NOMO-1 (cell line): ENCODE results near the gene OR52W1.
A peak's percentile ranks its signal among the peaks of the same experiment; 100 is the strongest.
"Not testable (repeated sequence)": the region's sequence is repeated elsewhere in the genome, so short reads cannot be mapped to it uniquely, and the experiment has no call there.

ENCODE experiments used
- DNase-seq, 2 experiments: peaks; one replicate each; lab custom pipeline; 2025; ENCODE audit not compliant: unreplicated experiment in 2 of 2; lab: John Stamatoyannopoulos, UW

OR52W1 gene

GRCh38 chr11:6216501-6216900, 17.5 kb downstream of the OR52W1 start:
- DNase-seq: no peak

- no peak for DNase-seq
These were observed 18.7 kb downstream of the OR52W1 start for GRCh38 chr11:6217722-6218121.

DNA sequence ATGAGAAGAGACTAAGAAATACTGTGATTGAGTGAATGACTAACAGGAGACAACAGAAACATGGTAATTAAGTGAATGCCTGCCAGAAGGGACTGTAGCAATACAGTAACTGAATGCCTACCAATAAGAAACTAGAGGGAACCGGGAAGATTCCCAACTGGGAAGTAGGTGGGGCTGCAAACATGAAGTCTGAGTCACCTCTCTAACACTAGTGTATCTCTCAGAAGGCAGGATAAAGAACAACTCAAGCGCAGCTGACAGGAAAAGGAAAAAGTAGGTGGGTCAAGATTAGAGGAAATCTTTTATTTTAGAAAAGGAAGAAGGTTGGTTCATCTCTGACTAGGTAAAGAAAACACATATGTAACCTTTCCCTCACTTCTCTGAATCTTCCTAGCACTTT, 20.3 kb downstream of the OR52W1 start:
- no peak for DNase-seq

GRCh38 chr11:6223854-6224253, 24.8 kb downstream of the OR52W1 start:
- DNase-seq: no peak

DNA sequence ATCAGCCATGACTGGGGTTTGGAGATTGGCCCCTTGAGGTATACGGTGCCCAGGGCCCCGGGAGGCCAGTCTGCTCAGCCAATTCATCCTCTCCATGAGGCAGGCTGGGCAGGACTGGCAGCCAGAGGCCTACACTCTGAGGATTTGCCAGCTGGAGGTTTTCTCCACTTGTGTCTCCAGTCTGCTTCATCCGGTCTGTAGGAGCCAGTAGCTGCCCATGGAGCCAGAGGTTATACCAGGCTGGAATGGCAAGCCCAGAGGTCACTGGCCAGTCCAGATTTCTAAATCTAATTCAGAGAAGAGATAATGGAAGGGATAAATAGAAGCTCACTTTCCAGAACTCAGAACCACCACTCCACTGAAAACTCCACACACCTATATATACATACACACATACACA, 25.4 kb downstream of the OR52W1 start:
- no peak for DNase-seq

- no peak for DNase-seq
These were observed 26.0 kb downstream of the OR52W1 start for GRCh38 chr11:6225024-6225423.

DNA sequence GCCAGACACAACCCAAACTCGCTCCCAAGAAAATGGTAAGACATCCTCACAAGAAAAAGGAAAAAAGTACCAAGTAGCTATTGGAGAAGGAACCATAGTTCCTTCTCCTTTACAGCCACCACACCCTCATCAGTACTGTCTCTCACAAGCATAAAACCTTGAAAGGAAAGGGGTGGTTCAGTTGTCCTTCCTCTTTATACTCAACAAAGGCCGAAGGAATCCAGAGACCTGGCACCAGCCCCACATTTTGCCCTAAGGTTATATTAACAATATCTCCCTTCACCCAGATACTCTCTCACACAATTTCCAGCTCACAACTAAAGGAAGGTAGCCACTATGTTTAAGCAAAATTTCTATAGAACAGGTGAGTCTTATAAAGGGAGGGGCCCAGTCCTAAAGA, 26.9 kb downstream of the OR52W1 start:
- peak; percentile 86 to 88 for DNase-seq

GRCh38 chr11:6228520-6228919, 29.5 kb downstream of the OR52W1 start:
- DNase-seq: no peak

- peak; percentile 43 to 58 for DNase-seq
These were observed 30.9 kb downstream of the OR52W1 start for GRCh38 chr11:6229911-6230310.

GRCh38 chr11:6232899-6233298, 33.9 kb downstream of the OR52W1 start:
- no peak for DNase-seq

- peak in 1 of 2 experiments; percentile 20 for DNase-seq
These were observed 35.0 kb downstream of the OR52W1 start for GRCh38 chr11:6233984-6234386.

DNA sequence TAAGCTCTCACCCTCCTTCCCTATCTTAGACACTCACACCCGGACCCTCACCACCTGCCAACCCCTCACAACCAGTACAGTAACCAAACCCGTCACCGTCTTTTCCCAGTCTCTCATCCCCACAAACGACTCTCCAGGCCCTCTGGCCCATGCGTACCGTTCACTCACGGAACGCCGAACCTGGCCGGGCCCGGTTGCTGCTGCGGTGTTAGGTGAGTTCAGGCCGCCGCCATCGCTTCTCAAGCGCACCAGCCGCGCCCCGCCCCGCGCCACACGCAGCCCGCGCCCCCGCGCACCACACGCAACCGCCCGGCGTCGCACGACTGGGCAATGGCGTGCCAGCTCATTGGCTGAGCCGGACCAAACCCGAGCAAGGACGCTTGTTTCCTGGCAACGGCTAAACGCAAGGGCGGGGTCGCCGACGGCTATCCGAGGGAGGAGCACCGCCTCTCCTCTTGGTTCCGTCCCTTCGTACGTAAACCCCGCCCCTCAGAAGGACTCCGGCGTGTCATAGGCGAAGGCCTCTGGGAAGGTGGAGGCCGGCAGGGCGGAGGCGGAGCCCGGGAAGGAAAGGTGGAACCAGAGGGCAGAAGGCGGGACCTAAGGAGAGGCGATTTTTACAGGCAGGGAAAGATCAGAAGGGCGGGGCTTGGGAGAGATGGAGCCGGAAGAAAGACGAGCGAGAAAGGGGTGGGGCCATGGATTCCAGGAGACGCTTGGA, 35.5 kb downstream of the OR52W1 start, which contains the start of gene FHIP1B:
Gene FHIP1B (minus strand): TSS at position 250 of the 721 bp plus-strand sequence. CDS start 10,120 bp downstream, outside the sequence.
- DNase-seq: peak; percentile 100

DNA sequence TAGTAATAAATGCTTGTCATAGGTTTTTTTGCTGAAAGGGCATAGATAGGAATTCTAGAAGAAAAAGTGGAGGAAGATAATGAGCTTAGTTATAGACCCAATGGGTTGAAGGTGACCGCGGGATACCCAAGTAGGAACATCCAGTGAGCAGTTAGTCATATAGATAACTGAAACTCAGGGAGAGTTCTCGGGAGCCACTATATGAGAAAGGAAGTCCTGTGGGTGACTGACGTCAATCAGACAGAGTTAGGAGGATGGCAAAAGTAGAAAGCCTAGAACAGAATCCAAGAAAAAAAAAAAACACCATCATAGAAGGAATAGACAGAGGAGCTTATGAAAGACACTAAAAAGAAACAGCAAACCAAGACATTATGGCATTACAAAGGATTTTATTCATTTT, 38.2 kb downstream of the OR52W1 start:
- no peak for DNase-seq

GRCh38 chr11:6237761-6238302, 38.8 kb downstream of the OR52W1 start:
- DNase-seq: no peak

DNA sequence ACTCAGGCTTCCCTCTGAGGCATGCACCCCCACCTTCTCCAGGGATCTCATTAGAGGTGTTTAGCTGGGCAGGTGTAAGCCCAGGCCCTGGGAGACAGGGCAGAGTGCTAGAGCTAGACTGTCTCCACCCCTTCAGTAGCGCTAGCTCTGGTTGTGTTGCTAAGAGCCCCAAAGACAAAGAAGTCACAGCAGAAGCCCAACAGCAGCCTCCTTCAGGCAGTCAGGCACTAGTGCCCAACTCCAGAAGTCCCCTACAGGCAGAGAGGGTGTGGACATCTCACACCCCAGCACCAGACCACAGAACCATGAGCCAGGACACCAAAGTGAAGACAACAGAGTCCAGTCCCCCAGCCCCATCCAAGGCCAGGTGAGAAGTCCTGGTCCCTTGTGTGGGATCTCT, 39.9 kb downstream of the OR52W1 start, which contains the start of gene CNGA4:
Gene CNGA4 (plus strand): TSS at position 188 of the 400 bp plus-strand sequence. CDS start 118 bp downstream, at position 306.
- no peak for DNase-seq

DNA sequence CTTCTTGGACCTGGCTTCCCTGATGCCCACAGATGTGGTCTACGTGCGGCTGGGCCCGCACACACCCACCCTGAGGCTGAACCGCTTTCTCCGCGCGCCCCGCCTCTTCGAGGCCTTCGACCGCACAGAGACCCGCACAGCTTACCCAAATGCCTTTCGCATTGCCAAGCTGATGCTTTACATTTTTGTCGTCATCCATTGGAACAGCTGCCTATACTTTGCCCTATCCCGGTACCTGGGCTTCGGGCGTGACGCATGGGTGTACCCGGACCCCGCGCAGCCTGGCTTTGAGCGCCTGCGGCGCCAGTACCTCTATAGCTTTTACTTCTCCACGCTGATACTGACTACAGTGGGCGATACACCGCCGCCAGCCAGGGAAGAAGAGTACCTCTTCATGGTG, 41.1 kb downstream of the OR52W1 start:
- no peak for DNase-seq

- peak; percentile 26 to 29 for DNase-seq
These were observed 41.8 kb downstream of the OR52W1 start for GRCh38 chr11:6240781-6241180.

GRCh38 chr11:6241316-6241715, 42.3 kb downstream of the OR52W1 start:
- no peak for DNase-seq

DNA sequence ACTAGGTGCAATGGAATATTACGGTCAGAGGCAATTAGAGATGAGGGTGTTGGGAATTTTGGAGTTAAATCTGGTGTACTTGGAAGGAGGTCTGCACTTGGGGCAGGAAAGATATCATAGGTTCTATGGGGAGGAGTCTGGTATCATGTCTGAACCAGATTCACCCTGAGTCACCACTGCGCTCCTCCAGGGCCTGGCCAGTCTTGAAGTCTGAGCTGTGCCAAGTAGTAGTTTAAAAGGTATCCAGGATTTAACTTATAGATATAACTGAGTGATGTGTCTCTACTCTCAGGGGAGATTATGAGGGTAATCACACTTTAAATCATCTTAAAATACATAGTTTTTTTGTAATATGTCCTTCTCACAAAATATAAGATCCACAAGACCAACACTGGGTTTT, 46.5 kb downstream of the OR52W1 start:
- DNase-seq: no peak

DNA sequence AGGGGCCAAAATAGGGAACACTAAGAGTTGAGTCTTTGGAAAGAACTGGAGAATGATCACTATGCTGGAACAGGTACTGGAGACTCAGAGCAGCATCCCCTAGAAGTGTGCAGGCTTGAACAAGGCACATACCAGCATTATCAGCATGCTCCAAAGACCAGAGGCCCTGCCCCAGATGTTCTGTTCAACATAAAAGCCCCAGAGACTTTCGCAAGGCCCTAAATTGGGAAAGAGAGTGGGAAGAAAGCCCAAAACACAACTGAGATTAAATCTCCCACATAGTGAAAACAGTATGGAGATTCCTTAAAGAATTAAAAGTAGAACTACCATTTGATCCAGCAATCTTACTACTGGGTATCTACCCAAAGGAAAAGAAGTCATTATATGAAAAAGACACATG, 49.2 kb downstream of the OR52W1 start:
- DNase-seq: no peak

DNA sequence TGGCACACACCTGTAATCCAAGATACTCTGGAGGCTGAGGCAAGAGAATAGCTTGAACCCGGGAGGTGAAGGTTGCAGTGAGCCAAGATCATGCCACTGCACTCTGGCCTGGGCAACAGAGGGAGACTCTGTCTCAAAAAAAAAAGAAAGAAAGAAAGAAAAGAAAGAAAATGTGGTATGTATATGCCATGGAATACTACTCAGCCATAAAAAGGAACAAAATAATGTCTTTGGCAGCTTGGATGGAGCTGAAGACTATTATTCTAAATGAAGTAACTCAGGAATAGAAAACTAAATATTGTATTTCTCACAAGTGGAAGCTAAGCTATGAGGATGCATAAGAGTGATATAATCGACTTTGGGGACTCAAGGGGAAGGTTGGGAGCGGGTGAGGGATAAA, 49.9 kb downstream of the OR52W1 start:
- not testable (repeated sequence) for DNase-seq
